MM.1S (cell line): Measurements from ENCODE around the gene PLEKHA3.

Experiments
- EZH2 ChIP-seq: fragments of 300-600 bp; sonication (generic); optimal IDR thresholded peaks from 2 replicates; pipeline ENCODE3; 2017; ENCODE audit warnings: low read depth, mild to moderate bottlenecking, antibody characterized with exemption, low read length, mixed read lengths
- TF ChIP-seq, protein P1 (sequence below): fragments of 300-600 bp; sonication (generic); IDR thresholded peaks from 2 replicates; pipeline ENCODE4 v1.5.1; 2016; ENCODE audit warnings: antibody characterized with exemption, low read length, mixed read lengths

DNA sequence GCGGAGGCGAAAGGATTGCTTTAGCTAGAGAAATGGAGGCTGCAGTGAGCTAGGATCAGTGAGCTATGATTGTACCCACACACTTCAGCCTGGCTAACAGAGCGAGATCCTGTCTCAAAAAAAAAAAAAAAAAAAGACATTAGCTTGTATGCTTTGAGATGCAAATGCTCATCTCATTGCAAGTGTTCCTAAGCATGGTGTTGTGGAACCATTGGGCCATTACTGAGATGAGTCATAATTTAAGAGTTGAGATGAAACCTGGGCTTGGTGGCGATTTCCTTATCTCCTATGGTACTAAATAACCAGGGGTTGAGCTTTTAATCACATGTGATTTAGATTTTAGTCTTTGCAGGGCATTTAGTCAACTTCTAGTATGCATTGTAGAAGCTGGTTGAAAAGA lies 2.2 kb downstream of the PLEKHA3 start:
- TF ChIP-seq, protein P1, sequence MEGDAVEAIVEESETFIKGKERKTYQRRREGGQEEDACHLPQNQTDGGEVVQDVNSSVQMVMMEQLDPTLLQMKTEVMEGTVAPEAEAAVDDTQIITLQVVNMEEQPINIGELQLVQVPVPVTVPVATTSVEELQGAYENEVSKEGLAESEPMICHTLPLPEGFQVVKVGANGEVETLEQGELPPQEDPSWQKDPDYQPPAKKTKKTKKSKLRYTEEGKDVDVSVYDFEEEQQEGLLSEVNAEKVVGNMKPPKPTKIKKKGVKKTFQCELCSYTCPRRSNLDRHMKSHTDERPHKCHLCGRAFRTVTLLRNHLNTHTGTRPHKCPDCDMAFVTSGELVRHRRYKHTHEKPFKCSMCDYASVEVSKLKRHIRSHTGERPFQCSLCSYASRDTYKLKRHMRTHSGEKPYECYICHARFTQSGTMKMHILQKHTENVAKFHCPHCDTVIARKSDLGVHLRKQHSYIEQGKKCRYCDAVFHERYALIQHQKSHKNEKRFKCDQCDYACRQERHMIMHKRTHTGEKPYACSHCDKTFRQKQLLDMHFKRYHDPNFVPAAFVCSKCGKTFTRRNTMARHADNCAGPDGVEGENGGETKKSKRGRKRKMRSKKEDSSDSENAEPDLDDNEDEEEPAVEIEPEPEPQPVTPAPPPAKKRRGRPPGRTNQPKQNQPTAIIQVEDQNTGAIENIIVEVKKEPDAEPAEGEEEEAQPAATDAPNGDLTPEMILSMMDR, result no peak
- TF ChIP-seq EZH2, result no peak
